Tibial artery (tissue), 4 donors: ENCODE data around the gene ETV6.

Experiments
- DNase-seq, 2 donors: peaks; one replicate each; pipeline ENCODE4 v3.0.0-alpha.2; 2019
- H3K27ac ChIP-seq, 2 donors: fragments of 200-600 bp; sonication (generic) in 1 of 2; 1 replicate in 1 of 2; 2 replicates in 1 of 2; pipeline ENCODE4 v1.5.1; 2018 to 2019; ENCODE audit warnings: mild to moderate bottlenecking in 1 of 2
- H3K27me3 ChIP-seq, 2 donors: fragments of 200-600 bp; sonication (generic) in 1 of 2; one replicate each; pipeline versions ENCODE4 v1.5.1 to v1.6.0; 2016 to 2019
- H3K36me3 ChIP-seq, 3 donors: fragments of 200-600 bp; sonication (generic) in 2 of 3; one replicate each; pipeline ENCODE4 v1.5.1; 2016 to 2019; ENCODE audit warnings: mild to moderate bottlenecking in 2 of 3
- H3K4me1 ChIP-seq, 4 donors: fragments of 200-600 bp; sonication (generic) in 2 of 4; 1 replicate in 3 of 4; 2 replicates in 1 of 4; pipeline ENCODE4 v1.5.1; 2016 to 2019
- H3K4me3 ChIP-seq, 2 donors: fragments of 200-600 bp; sonication (generic) in 1 of 2; 1 replicate in 1 of 2; 2 replicates in 1 of 2; pipeline ENCODE4 v1.5.1; 2018 to 2019; ENCODE audit warnings: mild to moderate bottlenecking in 2 of 2
- H3K9me3 ChIP-seq, 3 donors: fragments of 200-600 bp; sonication (generic) in 1 of 3; one replicate each; pipeline ENCODE4 v1.5.1; 2016 to 2019
- CTCF ChIP-seq, 2 experiments: fragments of 200-600 bp in 1 of 2; fragments of 450-650 bp in 1 of 2; IDR thresholded peaks; one replicate each; pipeline ENCODE4 v1.5.1; 2017 to 2019; ENCODE audit warnings: antibody characterized with exemption in 2 of 2, mild to moderate bottlenecking in 1 of 2, moderate library complexity in 1 of 2
- intact Hi-C: fragments of 100-400 bp; cut with DNase I; formaldehyde crosslinking; loops from one replicate; pipeline ENCODE4 v1.15.0; 2023; ENCODE audit warnings: low total_unique reads

Gene ETV6

GRCh38 chr12:11645391-11645790 is 4.1 kb upstream of the ETV6 start:
- no peak for DNase-seq
- Histone ChIP-seq H3K27me3 (no peaks in the 10 kb centered on the region), H3K27ac (no peak overlapping the region), H3K4me1 (peaks cover 0 to 8% (median 3%) of the 10 kb centered on the region in 4 donors), H3K36me3 (no peaks in the 10 kb centered on the region), H3K9me3 (no peaks in the 10 kb centered on the region), H3K4me3 (no peak overlapping the region)
- no peak for TF ChIP-seq CTCF (IDR thresholded peaks at IDR 0.05)
- intact Hi-C loops: loop anchor here (5.0 to 10.0 kb wide), 2 partner anchors 239 to 1532 kb away; no protein-coding TSS in a partner anchor

GRCh38 chr12:11648514-11649412 is 711 bp upstream of the ETV6 start:
- H3K4me3 ChIP-seq: peak overlapping the region; percentile 88
- H3K36me3 ChIP-seq: no peaks in the 10 kb centered on the region
- peak; percentile 72 to 80 for DNase-seq
- no peaks in the 10 kb centered on the region for H3K27me3 ChIP-seq
- intact Hi-C loops: loop anchor here (5.0 to 10.0 kb wide), 2 partner anchors 236 to 1529 kb away; no protein-coding TSS in a partner anchor
- TF ChIP-seq CTCF (IDR thresholded peaks at IDR 0.05): no peak
- H3K4me1 ChIP-seq: peaks cover 0 to 20% (median 11%) of the 10 kb centered on the region in 4 donors
- peak overlapping the region; percentile 95 for H3K27ac ChIP-seq
- no peaks in the 10 kb centered on the region for H3K9me3 ChIP-seq

GRCh38 chr12:11650286-11651281 is 1.1 kb downstream of the ETV6 start:
- no peaks in the 10 kb centered on the region for H3K9me3 ChIP-seq
- H3K36me3 ChIP-seq: no peaks in the 10 kb centered on the region
- peak overlapping the region; percentile 95 for H3K27ac ChIP-seq
- TF ChIP-seq CTCF (IDR thresholded peaks at IDR 0.05): no peak
- peak overlapping the region; percentile 88 for H3K4me3 ChIP-seq
- intact Hi-C loops: loop anchor here (10.0 kb wide), 1 partner anchor 114 kb away; no protein-coding TSS in a partner anchor
- peaks cover 0 to 38% (median 29%) of the 10 kb centered on the region in 4 donors for H3K4me1 ChIP-seq
- H3K27me3 ChIP-seq: no peaks in the 10 kb centered on the region
- DNase-seq: no peak

GRCh38 chr12:11651381-11651780 is 1.9 kb downstream of the ETV6 start:
- no peak for DNase-seq
- Histone ChIP-seq H3K27ac (peak overlapping the region; percentile 95), H3K36me3 (no peaks in the 10 kb centered on the region), H3K4me1 (peaks cover 0 to 45% (median 35%) of the 10 kb centered on the region in 4 donors), H3K4me3 (peak overlapping the region; percentile 88), H3K27me3 (no peaks in the 10 kb centered on the region), H3K9me3 (no peaks in the 10 kb centered on the region)
- no peak for TF ChIP-seq CTCF (IDR thresholded peaks at IDR 0.05)
- intact Hi-C loops: loop anchor here (10.0 kb wide), 1 partner anchor 113 kb away; no protein-coding TSS in a partner anchor

- Histone ChIP-seq H3K4me3 (peak overlapping the region; percentile 88), H3K27me3 (no peaks in the 10 kb centered on the region), H3K27ac (peak overlapping the region; percentile 95), H3K4me1 (peaks cover 0 to 49% (median 38%) of the 10 kb centered on the region in 4 donors), H3K9me3 (no peaks in the 10 kb centered on the region), H3K36me3 (no peaks in the 10 kb centered on the region)
- TF ChIP-seq CTCF (IDR thresholded peaks at IDR 0.05): no peak
- no peak for DNase-seq
- intact Hi-C loops: loop anchor here (10.0 kb wide), 1 partner anchor 113 kb away; no protein-coding TSS in a partner anchor
Measured at GRCh38 chr12:11651785-11652184, 2.3 kb downstream of the ETV6 start.
